DND-41 (cell line): ENCODE measurements around the gene ZNF133.

Experiments
- ATAC-seq: fragments of 200-7000 bp; cut with Tn5 transposase; 3 replicates; pipeline ENCODE4 v1.9.1; 2021; ENCODE audit warnings: low read depth; ENCODE audit not compliant: insufficient read depth
- DNase-seq: peaks from one replicate; pipeline ENCODE4 v3.0.0-alpha.2; 2020
- H2AFZ ChIP-seq: 2 replicates; pipeline ENCODE4 v1.6.0; 2012; ENCODE audit warnings: low read depth, low read length
- H3K27ac ChIP-seq: 2 replicates; pipeline ENCODE4 v1.5.1; 2012; ENCODE audit warnings: low read length, inconsistent platforms
- H3K27me3 ChIP-seq: fragments of 200-600 bp; sonication (generic); 2 replicates; pipeline ENCODE4 v1.6.0; 2012; ENCODE audit warnings: low read length, mild to moderate bottlenecking, inconsistent platforms; ENCODE audit not compliant: insufficient read depth, poor library complexity
- H3K36me3 ChIP-seq: 2 replicates; pipeline ENCODE4 v1.5.1; 2012; ENCODE audit warnings: low read length, inconsistent platforms; ENCODE audit not compliant: insufficient read depth
- H3K4me1 ChIP-seq: 2 replicates; pipeline ENCODE4 v1.5.1; 2012; ENCODE audit warnings: mild to moderate bottlenecking, low read length; ENCODE audit not compliant: insufficient read depth
- H3K4me2 ChIP-seq: 2 replicates; pipeline ENCODE4 v1.6.0; 2012; ENCODE audit warnings: mild to moderate bottlenecking, moderate library complexity, low read length, inconsistent platforms; ENCODE audit not compliant: insufficient read depth
- H3K4me3 ChIP-seq, 2 experiments: fragments of 200-600 bp in 1 of 2; shearing (Covaris generic) in 1 of 2; 2 replicates each; pipeline ENCODE4 v1.5.1; 2012 to 2016; ENCODE audit warnings: inconsistent platforms in 2 of 2, low read length in 2 of 2, mild to moderate bottlenecking in 2 of 2, low read depth in 1 of 2, moderate library complexity in 1 of 2
- H3K79me2 ChIP-seq: 2 replicates; pipeline ENCODE4 v1.6.0; 2012; ENCODE audit warnings: low read length, inconsistent platforms; ENCODE audit not compliant: insufficient read depth
- H3K9ac ChIP-seq: 2 replicates; pipeline ENCODE4 v1.6.0; 2012; ENCODE audit warnings: low read depth, mild to moderate bottlenecking, inconsistent platforms, low read length, moderate library complexity
- H3K9me3 ChIP-seq: 2 replicates; pipeline ENCODE4 v1.5.1; 2012; ENCODE audit warnings: low read length, moderate library complexity, mild to moderate bottlenecking, inconsistent platforms; ENCODE audit not compliant: insufficient read depth, severe bottlenecking
- H4K20me1 ChIP-seq: 2 replicates; pipeline ENCODE4 v1.6.0; 2012; ENCODE audit warnings: low read length; ENCODE audit not compliant: insufficient read depth
- EZH2 ChIP-seq: IDR thresholded peaks from 3 replicates; pipeline ENCODE4 v1.6.1; 2012; ENCODE audit warnings: borderline replicate concordance, low read depth, mild to moderate bottlenecking, moderate library complexity, low read length, inconsistent platforms; ENCODE audit not compliant: severe bottlenecking
- TF ChIP-seq, protein P1 (sequence below): IDR thresholded peaks from 2 replicates; pipeline ENCODE4 v1.5.1; 2012; ENCODE audit warnings: borderline replicate concordance, low read length, moderate library complexity, mild to moderate bottlenecking; ENCODE audit not compliant: poor library complexity, severe bottlenecking; ENCODE audit errors: extremely low read depth

ZNF133 gene

DNA sequence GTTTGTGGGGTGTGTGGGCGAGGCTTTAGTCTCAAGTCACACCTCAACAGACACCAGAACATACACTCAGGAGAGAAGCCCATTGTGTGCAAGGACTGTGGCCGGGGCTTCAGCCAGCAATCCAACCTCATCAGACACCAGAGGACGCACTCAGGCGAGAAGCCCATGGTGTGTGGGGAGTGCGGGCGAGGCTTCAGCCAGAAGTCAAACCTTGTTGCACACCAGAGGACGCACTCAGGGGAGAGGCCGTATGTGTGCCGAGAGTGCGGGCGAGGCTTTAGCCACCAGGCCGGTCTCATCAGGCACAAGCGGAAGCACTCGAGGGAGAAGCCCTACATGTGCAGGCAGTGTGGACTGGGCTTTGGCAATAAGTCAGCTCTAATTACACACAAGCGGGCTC is 27.8 kb downstream of the ZNF133 start:
- ATAC-seq (no peak), DNase-seq (no peak)
- H3K79me2 ChIP-seq = no peaks in the 10 kb centered on the region
- no peaks in the 10 kb centered on the region for H4K20me1 ChIP-seq
- no peaks in the 10 kb centered on the region for H3K27me3 ChIP-seq
- TF ChIP-seq, protein P1, sequence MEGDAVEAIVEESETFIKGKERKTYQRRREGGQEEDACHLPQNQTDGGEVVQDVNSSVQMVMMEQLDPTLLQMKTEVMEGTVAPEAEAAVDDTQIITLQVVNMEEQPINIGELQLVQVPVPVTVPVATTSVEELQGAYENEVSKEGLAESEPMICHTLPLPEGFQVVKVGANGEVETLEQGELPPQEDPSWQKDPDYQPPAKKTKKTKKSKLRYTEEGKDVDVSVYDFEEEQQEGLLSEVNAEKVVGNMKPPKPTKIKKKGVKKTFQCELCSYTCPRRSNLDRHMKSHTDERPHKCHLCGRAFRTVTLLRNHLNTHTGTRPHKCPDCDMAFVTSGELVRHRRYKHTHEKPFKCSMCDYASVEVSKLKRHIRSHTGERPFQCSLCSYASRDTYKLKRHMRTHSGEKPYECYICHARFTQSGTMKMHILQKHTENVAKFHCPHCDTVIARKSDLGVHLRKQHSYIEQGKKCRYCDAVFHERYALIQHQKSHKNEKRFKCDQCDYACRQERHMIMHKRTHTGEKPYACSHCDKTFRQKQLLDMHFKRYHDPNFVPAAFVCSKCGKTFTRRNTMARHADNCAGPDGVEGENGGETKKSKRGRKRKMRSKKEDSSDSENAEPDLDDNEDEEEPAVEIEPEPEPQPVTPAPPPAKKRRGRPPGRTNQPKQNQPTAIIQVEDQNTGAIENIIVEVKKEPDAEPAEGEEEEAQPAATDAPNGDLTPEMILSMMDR = no peak
- TF ChIP-seq EZH2 = no peak
- no peak overlapping the region for H3K4me3 ChIP-seq
- no peak overlapping the region for H3K9ac ChIP-seq
- H3K27ac ChIP-seq = no peak overlapping the region
- H3K4me2 ChIP-seq = no peak overlapping the region
- no peak overlapping the region for H2AFZ ChIP-seq
- H3K36me3 ChIP-seq = peaks cover 24% of the 10 kb centered on the region
- H3K4me1 ChIP-seq = no peaks in the 10 kb centered on the region
- no peaks in the 10 kb centered on the region for H3K9me3 ChIP-seq

DNA sequence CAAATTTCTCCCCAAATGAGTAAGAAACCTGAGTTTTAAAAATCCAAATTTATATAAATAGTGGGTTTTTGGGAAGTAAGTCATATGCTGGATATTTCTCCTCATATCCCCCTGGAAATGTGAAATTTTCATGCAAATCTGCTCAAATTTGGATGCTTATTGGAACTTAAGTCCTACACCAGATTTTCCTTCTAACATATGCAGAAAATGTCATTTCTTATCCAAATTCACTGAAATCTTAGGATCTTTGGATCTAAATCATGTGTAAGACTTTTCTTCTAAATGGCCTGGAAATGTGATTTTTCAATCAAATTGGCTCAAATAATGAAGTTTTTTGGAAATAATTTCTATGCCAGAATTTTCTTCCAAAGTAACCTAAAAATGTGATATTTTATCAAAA is 33.0 kb downstream of the ZNF133 start:
- H3K4me1 ChIP-seq = no peaks in the 10 kb centered on the region
- H3K4me3 ChIP-seq = no peak overlapping the region
- H2AFZ ChIP-seq = no peak overlapping the region
- ATAC-seq = no peak
- no peak overlapping the region for H3K4me2 ChIP-seq
- no peaks in the 10 kb centered on the region for H3K79me2 ChIP-seq
- H3K9ac ChIP-seq = no peak overlapping the region
- H3K9me3 ChIP-seq = no peaks in the 10 kb centered on the region
- no peaks in the 10 kb centered on the region for H4K20me1 ChIP-seq
- no peaks in the 10 kb centered on the region for H3K27me3 ChIP-seq
- H3K27ac ChIP-seq = no peak overlapping the region
- H3K36me3 ChIP-seq = peaks cover 4% of the 10 kb centered on the region; the same call in 1 of the 2 replicates
- TF ChIP-seq EZH2 = no peak
- TF ChIP-seq, protein P1 = no peak
- no peak for DNase-seq

DNA sequence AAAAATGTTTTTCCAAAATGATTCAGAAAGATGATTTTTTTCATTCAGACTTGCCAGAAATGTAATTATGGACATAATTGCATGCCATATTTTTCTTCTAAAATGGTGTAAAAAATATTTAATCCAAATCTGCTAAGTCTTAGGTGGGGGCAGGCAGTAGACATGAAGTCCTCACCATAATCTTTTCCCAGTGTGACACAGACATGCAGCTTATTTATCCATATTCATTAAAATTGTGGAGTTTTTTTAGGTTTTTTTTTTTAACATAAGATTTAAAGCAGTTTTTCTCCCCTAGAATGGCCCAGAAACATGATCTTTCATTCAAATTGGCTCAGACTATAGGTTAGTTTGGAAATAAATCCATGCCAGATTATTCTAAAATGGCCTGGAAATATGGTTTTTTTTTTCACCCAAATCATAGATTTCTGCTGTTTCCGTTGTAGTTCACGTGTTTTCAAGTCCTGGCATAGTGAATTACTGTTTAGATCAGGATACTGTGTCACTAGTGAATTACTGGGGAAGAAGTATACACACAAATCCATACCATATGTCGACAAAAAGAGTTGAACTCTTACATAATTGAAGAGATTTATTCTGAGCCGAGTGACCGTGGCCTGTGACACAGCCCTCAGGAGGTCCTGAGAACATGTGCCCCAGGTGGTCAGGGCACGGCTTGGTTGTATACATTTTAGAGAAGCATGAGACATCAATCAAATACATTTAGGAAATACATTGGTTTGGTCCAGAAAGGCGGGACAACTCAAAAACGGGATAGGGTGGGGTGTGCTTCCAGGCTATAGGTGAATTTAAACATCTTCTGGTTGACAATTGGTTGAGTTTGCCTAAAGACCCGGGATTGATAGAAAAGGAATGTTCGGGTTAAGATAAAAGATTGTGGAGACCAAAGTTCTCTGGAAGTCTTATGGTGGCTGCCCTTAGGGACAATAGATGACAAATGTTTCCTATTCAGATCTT is 33.9 kb downstream of the ZNF133 start:
- H3K4me1 ChIP-seq = no peaks in the 10 kb centered on the region
- H2AFZ ChIP-seq = no peak overlapping the region
- no peak overlapping the region for H3K27ac ChIP-seq
- no peaks in the 10 kb centered on the region for H3K36me3 ChIP-seq
- H3K9me3 ChIP-seq = peaks cover 3% of the 10 kb centered on the region
- H3K9ac ChIP-seq = no peak overlapping the region
- DNase-seq (no peak), ATAC-seq (no peak)
- H4K20me1 ChIP-seq = no peaks in the 10 kb centered on the region
- no peaks in the 10 kb centered on the region for H3K79me2 ChIP-seq
- H3K4me3 ChIP-seq = no peak overlapping the region
- TF ChIP-seq, protein P1 = no peak
- no peak for TF ChIP-seq EZH2
- H3K4me2 ChIP-seq = no peak overlapping the region
- H3K27me3 ChIP-seq = no peaks in the 10 kb centered on the region
